Ureter (tissue), 1 donor: ENCODE results near the gene WAS. TPM values are rescaled to one million over a fixed set of nuclear protein-coding genes. Genes with fewer than 3 reads are reported as not detected.

Experiments used
- DNase-seq: peaks from one replicate; pipeline ENCODE4 v3.0.0-alpha.2; 2020; ENCODE audit warnings: low spot score
- total RNA-seq: library from RNA; stranded (reverse); gene quantifications from one replicate; pipeline ENCODE4 v1.2.4, GENCODE V29; 2023
- donor health status: DM: yes; HTN: yes; CAD: no.

Gene WAS
- total RNA-seq, 1 donor from 2014 or later = 4.8 TPM

- no peak for DNase-seq
Measured at GRCh38 chrX:48711929-48712505, 28.4 kb downstream of the WAS start.

GRCh38 chrX:48713847-48714246 lies 30.2 kb downstream of the WAS start:
- no peak for DNase-seq

- no peak for DNase-seq
Measured at GRCh38 chrX:48714573-48714972, 31.0 kb downstream of the WAS start.

- DNase-seq = no peak
Measured at GRCh38 chrX:48715072-48715471, 31.5 kb downstream of the WAS start.

- DNase-seq = no peak
Measured at GRCh38 chrX:48715876-48716502, 32.4 kb downstream of the WAS start.

GRCh38 chrX:48719958-48720357 lies 36.4 kb downstream of the WAS start:
- DNase-seq = no peak

GRCh38 chrX:48720577-48721250 lies 37.1 kb downstream of the WAS start:
- no peak for DNase-seq

- no peak for DNase-seq
Measured at GRCh38 chrX:48721916-48722315, 38.3 kb downstream of the WAS start.

- DNase-seq = no peak
Measured at GRCh38 chrX:48726596-48726995, 43.0 kb downstream of the WAS start.

GRCh38 chrX:48728653-48729052 lies 45.1 kb downstream of the WAS start:
- DNase-seq = no peak

GRCh38 chrX:48736303-48736702 lies 52.7 kb downstream of the WAS start:
- DNase-seq = no peak

- DNase-seq = no peak
Measured at GRCh38 chrX:48736878-48737212, 53.2 kb downstream of the WAS start.

- DNase-seq = peak; percentile 93
Measured at GRCh38 chrX:48737213-48737938, 53.8 kb downstream of the WAS start.

GRCh38 chrX:48737940-48738339 lies 54.3 kb downstream of the WAS start:
- no peak for DNase-seq

Other genes starting within 250 kb of the WAS start
- 25.3 TPM for gene SLC38A5, start 213.5 kb upstream of the WAS start, total RNA-seq
- 42.7 TPM for gene FTSJ1, start 207.6 kb upstream of the WAS start, total RNA-seq
- gene PORCN, start 174.8 kb upstream of the WAS start, total RNA-seq = 12.7 TPM
- 60.0 TPM for gene EBP, start 162.0 kb upstream of the WAS start, total RNA-seq
- 12.2 TPM for gene TBC1D25, start 144.1 kb upstream of the WAS start, total RNA-seq
- 364 TPM for gene RBM3, start 109.3 kb upstream of the WAS start, total RNA-seq
- gene WDR13, start 86.3 kb upstream of the WAS start, total RNA-seq = 127 TPM
- 4.1 TPM for gene SUV39H1, start 12.9 kb downstream of the WAS start, total RNA-seq
- gene GLOD5, start 77.9 kb downstream of the WAS start, total RNA-seq = not detected
- not detected for gene GATA1, start 102.8 kb downstream of the WAS start, total RNA-seq
- gene HDAC6, start 118.3 kb downstream of the WAS start, total RNA-seq = 96.8 TPM
- not detected for gene ERAS, start 142.7 kb downstream of the WAS start, total RNA-seq
- gene PCSK1N, start 151.8 kb downstream of the WAS start, total RNA-seq = 4.5 TPM
- 50.6 TPM for gene TIMM17B, start 214.0 kb downstream of the WAS start, total RNA-seq
- gene PQBP1, start 214.1 kb downstream of the WAS start, total RNA-seq = 65.1 TPM
- gene SLC35A2, start 227.8 kb downstream of the WAS start, total RNA-seq = 38.4 TPM
- gene PIM2, start 235.2 kb downstream of the WAS start, total RNA-seq = 13.6 TPM